ENCODE results near the gene GP1BA. TPM values are rescaled to one million over a fixed set of nuclear protein-coding genes. Genes with fewer than 3 reads are reported as not detected.

GP1BA gene
- total and polyA plus RNA-seq, 2 donors (not counting 1 experiment from before 2014, with no cell fraction given): not detected

- Histone ChIP-seq H3K27me3 (ENCODE audit: control insufficient read depth, insufficient read depth, low read length) (no peaks in the 10 kb centered on the region), H3K27ac (ENCODE audit: insufficient read depth, low read length) (peak overlapping the region; percentile 89), H3K4me2 (ENCODE audit: extremely low read depth, insufficient read depth, low read length) (peak overlapping the region; percentile 95), H3K9ac (ENCODE audit: insufficient read depth, low read length) (peak overlapping the region; percentile 45), H2AFZ (ENCODE audit: low read length) (no peak overlapping the region), H3K9me3 (ENCODE audit: control insufficient read depth, insufficient read depth, low read depth, low read length) (no peaks in the 10 kb centered on the region), H3K36me3 (ENCODE audit: control insufficient read depth, insufficient read depth, low read length) (peaks cover 32% of the 10 kb centered on the region), H3K79me2 (ENCODE audit: control insufficient read depth, insufficient read depth, low read length) (peaks cover 74% of the 10 kb centered on the region), H4K20me1 (ENCODE audit: control insufficient read depth, extremely low read depth, insufficient read depth, low read length) (no peaks in the 10 kb centered on the region), H3K4me1 (ENCODE audit: control insufficient read depth, extremely low read depth, insufficient read depth, low read length) (peaks cover 30% of the 10 kb centered on the region), H3K4me3 (replicated peaks in 1 of 4; ENCODE audit: control extremely low read depth in 1 of 4, insufficient read depth in 1 of 4, low read depth in 3 of 4, low read length in 4 of 4) (peak overlapping the region; percentile 77 to 93 (median 83))
- DNase-seq (ENCODE audit: low read depth in 2 of 2): no peak
- no peak for TF ChIP-seq EZH2 (IDR thresholded peaks at IDR 0.05; ENCODE audit: low read length, missing control alignments)
- no peak for TF ChIP-seq CTCF (conservative IDR thresholded peaks at IDR 0.05 in 1 of 2, IDR thresholded peaks at IDR 0.05 in 1 of 2; ENCODE audit: low read depth in 1 of 2, low read length in 2 of 2)
Observed at GRCh38 chr17:4941319-4941610, 9.2 kb downstream of the GP1BA start.

GRCh38 chr17:4942760-4943508, 10.9 kb downstream of the GP1BA start:
- DNase-seq (ENCODE audit: low read depth in 2 of 2): no peak
- H3K4me1 ChIP-seq (ENCODE audit: control insufficient read depth, extremely low read depth, insufficient read depth, low read length): peaks cover 30% of the 10 kb centered on the region
- H3K79me2 ChIP-seq (ENCODE audit: control insufficient read depth, insufficient read depth, low read length): peaks cover 89% of the 10 kb centered on the region
- H2AFZ ChIP-seq (ENCODE audit: low read length): no peak overlapping the region
- H3K4me2 ChIP-seq (ENCODE audit: extremely low read depth, insufficient read depth, low read length): no peak overlapping the region
- TF ChIP-seq CTCF (conservative IDR thresholded peaks at IDR 0.05 in 1 of 2, IDR thresholded peaks at IDR 0.05 in 1 of 2; ENCODE audit: low read depth in 1 of 2, low read length in 2 of 2): no peak
- no peak overlapping the region for H3K9ac ChIP-seq (ENCODE audit: insufficient read depth, low read length)
- H4K20me1 ChIP-seq (ENCODE audit: control insufficient read depth, extremely low read depth, insufficient read depth, low read length): peaks cover 2% of the 10 kb centered on the region
- no peak overlapping the region for H3K4me3 ChIP-seq (replicated peaks in 1 of 4; ENCODE audit: control extremely low read depth in 1 of 4, insufficient read depth in 1 of 4, low read depth in 3 of 4, low read length in 4 of 4)
- no peaks in the 10 kb centered on the region for H3K9me3 ChIP-seq (ENCODE audit: control insufficient read depth, insufficient read depth, low read depth, low read length)
- H3K36me3 ChIP-seq (ENCODE audit: control insufficient read depth, insufficient read depth, low read length): peaks cover 29% of the 10 kb centered on the region
- H3K27me3 ChIP-seq (ENCODE audit: control insufficient read depth, insufficient read depth, low read length): no peaks in the 10 kb centered on the region
- no peak overlapping the region for H3K27ac ChIP-seq (ENCODE audit: insufficient read depth, low read length)

DNA sequence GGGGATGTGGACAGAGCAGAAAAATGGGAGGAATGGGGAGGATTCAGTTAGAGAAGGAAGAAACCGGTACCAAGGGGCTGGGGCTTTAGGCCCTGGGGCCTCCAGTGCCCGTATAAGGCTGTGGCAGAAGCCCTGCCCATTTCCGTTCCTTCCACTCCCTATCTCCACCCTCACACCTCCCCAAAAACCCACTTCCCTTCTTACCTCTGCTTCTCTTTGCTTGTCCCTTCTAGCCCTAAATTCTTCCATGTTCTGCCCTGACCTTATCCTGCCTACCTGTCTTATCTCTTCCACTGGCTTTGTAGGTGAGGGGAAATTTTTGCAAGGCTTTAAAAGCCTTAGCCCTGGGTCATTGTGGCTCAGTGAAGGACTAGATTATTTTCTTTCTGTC, 12.1 kb downstream of the GP1BA start:
- no peak overlapping the region for H3K4me3 ChIP-seq (replicated peaks in 1 of 4; ENCODE audit: control extremely low read depth in 1 of 4, insufficient read depth in 1 of 4, low read depth in 3 of 4, low read length in 4 of 4)
- H3K27me3 ChIP-seq (ENCODE audit: control insufficient read depth, insufficient read depth, low read length): no peaks in the 10 kb centered on the region
- H4K20me1 ChIP-seq (ENCODE audit: control insufficient read depth, extremely low read depth, insufficient read depth, low read length): peaks cover 2% of the 10 kb centered on the region
- TF ChIP-seq EZH2 (IDR thresholded peaks at IDR 0.05; ENCODE audit: low read length, missing control alignments): no peak
- TF ChIP-seq CTCF (conservative IDR thresholded peaks at IDR 0.05 in 1 of 2, IDR thresholded peaks at IDR 0.05 in 1 of 2; ENCODE audit: low read depth in 1 of 2, low read length in 2 of 2): no peak
- DNase-seq (ENCODE audit: low read depth in 2 of 2): no peak
- H2AFZ ChIP-seq (ENCODE audit: low read length): no peak overlapping the region
- H3K9ac ChIP-seq (ENCODE audit: insufficient read depth, low read length): no peak overlapping the region
- H3K79me2 ChIP-seq (ENCODE audit: control insufficient read depth, insufficient read depth, low read length): peaks cover 81% of the 10 kb centered on the region
- peak overlapping the region; percentile 74 for H3K27ac ChIP-seq (ENCODE audit: insufficient read depth, low read length)
- no peak overlapping the region for H3K4me2 ChIP-seq (ENCODE audit: extremely low read depth, insufficient read depth, low read length)
- no peaks in the 10 kb centered on the region for H3K9me3 ChIP-seq (ENCODE audit: control insufficient read depth, insufficient read depth, low read depth, low read length)
- peaks cover 25% of the 10 kb centered on the region for H3K4me1 ChIP-seq (ENCODE audit: control insufficient read depth, extremely low read depth, insufficient read depth, low read length)
- H3K36me3 ChIP-seq (ENCODE audit: control insufficient read depth, insufficient read depth, low read length): peaks cover 27% of the 10 kb centered on the region
